ENCODE data around the gene RMC1. TPM values are rescaled to one million over a fixed set of nuclear protein-coding genes. Genes with fewer than 3 reads are reported as not detected.

Gene RMC1
- total and polyA plus RNA-seq, 4 donors = 15.6 to 24.7 (median 20.8) TPM

- 77% methylated on average over 9 of the region's 9 CpGs for WGBS
- Histone ChIP-seq H3K4me1 (ENCODE audit: control insufficient read depth in 4 of 4, insufficient read depth in 4 of 4, low read length in 3 of 4) (peaks cover 1 to 23% (median 11%) of the 10 kb centered on the region in 4 donors), H3K27me3 (ENCODE audit: control insufficient read depth in 4 of 4, insufficient read depth in 4 of 4, low read length in 3 of 4) (no peaks in the 10 kb centered on the region), H3K9me3 (ENCODE audit: control insufficient read depth in 4 of 4, low read length in 3 of 4) (no peaks in the 10 kb centered on the region), H3K27ac (ENCODE audit: low read depth in 1 of 2, low read length in 2 of 2) (peak overlapping the region in 1 of 2 donors; percentile 55), H3K36me3 (ENCODE audit: control insufficient read depth in 4 of 4, insufficient read depth in 3 of 4, low read depth in 1 of 4, low read length in 3 of 4) (peaks cover 5 to 70% (median 51%) of the 10 kb centered on the region in 4 donors), H3K9ac (ENCODE audit: low read depth in 1 of 2, low read length in 2 of 2) (no peak overlapping the region), H3K4me3 (ENCODE audit: low read depth in 1 of 3, low read length in 3 of 3) (no peak overlapping the region)
- no peak for TF ChIP-seq RXRA (IDR thresholded peaks at IDR 0.05)
- no peak for TF ChIP-seq NR2F2 (IDR thresholded peaks at IDR 0.05)
- TF ChIP-seq GABPA (IDR thresholded peaks at IDR 0.05 in 1 of 2, conservative IDR thresholded peaks at IDR 0.05 in 1 of 2) = no peak
- TF ChIP-seq RAD21 (IDR thresholded peaks at IDR 0.05) = no peak
- no peak for TF ChIP-seq ATF3 (IDR thresholded peaks at IDR 0.05)
- TF ChIP-seq FOXA1 (IDR thresholded peaks at IDR 0.05) = no peak
- no peak for TF ChIP-seq ZBTB33 (IDR thresholded peaks at IDR 0.05)
- TF ChIP-seq HNF4A (conservative IDR thresholded peaks at IDR 0.05) = no peak
- no peak for TF ChIP-seq SP1 (IDR thresholded peaks at IDR 0.05)
- no peak for TF ChIP-seq TAF1 (conservative IDR thresholded peaks at IDR 0.05)
- TF ChIP-seq EGR1 (IDR thresholded peaks at IDR 0.05; ENCODE audit: low read depth in 2 of 2) = no peak
- TF ChIP-seq REST (IDR thresholded peaks at IDR 0.05) = no peak
- no peak for TF ChIP-seq MAX (IDR thresholded peaks at IDR 0.05)
- TF ChIP-seq YY1 (IDR thresholded peaks at IDR 0.05) = no peak
- TF ChIP-seq FOXA2 (IDR thresholded peaks at IDR 0.05) = no peak
- TF ChIP-seq HNF4G (IDR thresholded peaks at IDR 0.05) = no peak
- no peak for TF ChIP-seq CTCF (IDR thresholded peaks at IDR 0.05; ENCODE audit: low read depth, low read length, missing input control)
- DNase-seq (ENCODE audit: low spot score) = no peak
These were observed 36.0 kb downstream of the RMC1 start for GRCh38 chr18:23539296-23539695.
